ENCODE measurements around the gene ZKSCAN5. TPM values are rescaled to one million over a fixed set of nuclear protein-coding genes. Genes with fewer than 3 reads are reported as not detected.

The ZKSCAN5 gene
- polyA plus RNA-seq, 1 donor from 2014 or later: 18.6 TPM

DNA sequence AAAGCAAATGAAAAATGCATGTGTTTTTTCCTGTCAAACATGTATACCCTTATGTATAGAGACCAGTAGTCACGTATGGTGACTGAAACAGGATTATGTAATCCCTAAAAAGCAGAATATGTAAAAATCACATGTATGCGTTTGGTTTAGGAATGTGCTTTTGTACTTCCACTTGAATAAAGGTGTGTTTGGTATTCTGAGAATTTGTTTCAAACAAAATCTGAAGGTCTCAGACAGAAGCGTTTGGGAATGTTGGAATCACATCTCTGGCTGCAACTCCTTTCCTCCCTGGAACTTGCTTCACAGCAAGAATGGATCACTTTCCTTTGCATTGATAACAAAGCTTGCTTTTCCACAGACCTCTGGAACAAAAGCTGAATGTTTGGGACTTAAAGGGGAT is 71.8 kb downstream of the ZKSCAN5 start:
- Histone ChIP-seq H3K9ac (ENCODE audit: low read length) (no peak overlapping the region), H3K27ac (ENCODE audit: low read length) (no peak overlapping the region), H4K20me1 (ENCODE audit: insufficient read depth) (no peaks in the 10 kb centered on the region), H3K4me2 (ENCODE audit: low read length) (no peak overlapping the region), H3K4me3 (ENCODE audit: low read length) (no peak overlapping the region), H3K27me3 (ENCODE audit: insufficient read depth, low read depth, low read length) (no peaks in the 10 kb centered on the region), H3K36me3 (ENCODE audit: insufficient read depth, low read length) (peaks cover 3% of the 10 kb centered on the region), H2AFZ (ENCODE audit: low read depth, low read length) (no peak overlapping the region), H3K9me2 (ENCODE audit: insufficient read depth, low read length) (no peaks in the 10 kb centered on the region), H3K79me2 (replicated peaks; ENCODE audit: insufficient read depth, low read length) (no peaks in the 10 kb centered on the region), H3F3A (ENCODE audit: insufficient read depth, low read length, poor library complexity, severe bottlenecking) (no peaks in the 10 kb centered on the region), H3K9me3 (ENCODE audit: low read length) (no peaks in the 10 kb centered on the region)
- no peak for TF ChIP-seq MXI1 (conservative IDR thresholded peaks at IDR 0.05; ENCODE audit: poor library complexity, severe bottlenecking)
- no peak for TF ChIP-seq CTCF (IDR thresholded peaks at IDR 0.05; ENCODE audit: poor library complexity, severe bottlenecking)
- TF ChIP-seq RAD21 (conservative IDR thresholded peaks at IDR 0.05): no peak
- TF ChIP-seq, protein P1, sequence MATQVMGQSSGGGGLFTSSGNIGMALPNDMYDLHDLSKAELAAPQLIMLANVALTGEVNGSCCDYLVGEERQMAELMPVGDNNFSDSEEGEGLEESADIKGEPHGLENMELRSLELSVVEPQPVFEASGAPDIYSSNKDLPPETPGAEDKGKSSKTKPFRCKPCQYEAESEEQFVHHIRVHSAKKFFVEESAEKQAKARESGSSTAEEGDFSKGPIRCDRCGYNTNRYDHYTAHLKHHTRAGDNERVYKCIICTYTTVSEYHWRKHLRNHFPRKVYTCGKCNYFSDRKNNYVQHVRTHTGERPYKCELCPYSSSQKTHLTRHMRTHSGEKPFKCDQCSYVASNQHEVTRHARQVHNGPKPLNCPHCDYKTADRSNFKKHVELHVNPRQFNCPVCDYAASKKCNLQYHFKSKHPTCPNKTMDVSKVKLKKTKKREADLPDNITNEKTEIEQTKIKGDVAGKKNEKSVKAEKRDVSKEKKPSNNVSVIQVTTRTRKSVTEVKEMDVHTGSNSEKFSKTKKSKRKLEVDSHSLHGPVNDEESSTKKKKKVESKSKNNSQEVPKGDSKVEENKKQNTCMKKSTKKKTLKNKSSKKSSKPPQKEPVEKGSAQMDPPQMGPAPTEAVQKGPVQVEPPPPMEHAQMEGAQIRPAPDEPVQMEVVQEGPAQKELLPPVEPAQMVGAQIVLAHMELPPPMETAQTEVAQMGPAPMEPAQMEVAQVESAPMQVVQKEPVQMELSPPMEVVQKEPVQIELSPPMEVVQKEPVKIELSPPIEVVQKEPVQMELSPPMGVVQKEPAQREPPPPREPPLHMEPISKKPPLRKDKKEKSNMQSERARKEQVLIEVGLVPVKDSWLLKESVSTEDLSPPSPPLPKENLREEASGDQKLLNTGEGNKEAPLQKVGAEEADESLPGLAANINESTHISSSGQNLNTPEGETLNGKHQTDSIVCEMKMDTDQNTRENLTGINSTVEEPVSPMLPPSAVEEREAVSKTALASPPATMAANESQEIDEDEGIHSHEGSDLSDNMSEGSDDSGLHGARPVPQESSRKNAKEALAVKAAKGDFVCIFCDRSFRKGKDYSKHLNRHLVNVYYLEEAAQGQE (IDR thresholded peaks at IDR 0.05; ENCODE audit: borderline replicate concordance): no peak
- TF ChIP-seq TAF1 (IDR thresholded peaks at IDR 0.05; ENCODE audit: low read depth): no peak
- no peak for TF ChIP-seq EZH2 (IDR thresholded peaks at IDR 0.05; ENCODE audit: borderline replicate concordance, insufficient read depth, low read length, poor library complexity, severe bottlenecking)
- no peak for TF ChIP-seq SMC3 (conservative IDR thresholded peaks at IDR 0.05; ENCODE audit: poor library complexity)
- TF ChIP-seq EP300 (conservative IDR thresholded peaks at IDR 0.05; ENCODE audit: poor library complexity, severe bottlenecking): no peak
- no peak for TF ChIP-seq POLR2AphosphoS5 (IDR thresholded peaks at IDR 0.05)

DNA sequence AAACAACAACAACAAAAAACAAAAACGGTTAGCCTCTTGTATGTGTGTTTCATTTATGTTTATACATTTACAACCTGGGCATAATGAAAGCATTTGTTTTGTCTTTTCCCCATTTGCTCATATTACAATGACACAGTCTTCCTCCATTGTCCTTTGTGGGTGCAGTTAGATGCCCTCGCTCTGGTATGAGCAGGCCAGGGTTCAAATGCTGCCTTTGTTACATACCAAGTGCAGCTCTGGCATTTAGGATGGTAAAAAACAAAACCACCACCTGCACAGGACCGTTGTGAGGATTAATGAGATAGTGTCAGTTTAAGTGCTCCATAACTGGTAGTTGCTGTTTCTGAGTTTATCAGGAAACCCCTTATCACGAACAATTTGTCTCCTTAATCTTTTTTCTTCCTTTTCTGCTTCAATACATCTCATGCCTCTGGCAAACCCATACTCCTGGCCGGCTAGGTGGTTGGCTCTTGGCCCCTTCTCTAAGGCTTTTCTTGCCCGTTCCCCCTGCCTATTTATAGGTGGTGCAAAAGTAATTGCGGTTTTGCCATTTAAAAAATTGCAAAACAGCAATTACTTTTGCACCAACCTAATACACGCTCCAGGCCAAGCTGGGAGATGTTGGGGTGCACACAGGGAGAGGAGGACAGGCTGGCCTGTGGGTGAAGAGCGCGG is 75.0 kb downstream of the ZKSCAN5 start:
- H3K27ac ChIP-seq (ENCODE audit: low read length): no peak overlapping the region
- H4K20me1 ChIP-seq (ENCODE audit: insufficient read depth): no peaks in the 10 kb centered on the region
- peak overlapping the region; percentile 67 for H3K4me3 ChIP-seq (ENCODE audit: low read length)
- no peak overlapping the region for H3K4me2 ChIP-seq (ENCODE audit: low read length)
- H3F3A ChIP-seq (ENCODE audit: insufficient read depth, low read length, poor library complexity, severe bottlenecking): no peaks in the 10 kb centered on the region
- H3K79me2 ChIP-seq (replicated peaks; ENCODE audit: insufficient read depth, low read length): no peaks in the 10 kb centered on the region
- no peak for TF ChIP-seq TAF1 (IDR thresholded peaks at IDR 0.05; ENCODE audit: low read depth)
- TF ChIP-seq MXI1 (conservative IDR thresholded peaks at IDR 0.05; ENCODE audit: poor library complexity, severe bottlenecking): no peak
- no peak for TF ChIP-seq POLR2AphosphoS5 (IDR thresholded peaks at IDR 0.05)
- TF ChIP-seq CTCF (IDR thresholded peaks at IDR 0.05; ENCODE audit: poor library complexity, severe bottlenecking): no peak
- TF ChIP-seq, protein P1 (IDR thresholded peaks at IDR 0.05; ENCODE audit: borderline replicate concordance): no peak
- no peak for TF ChIP-seq EP300 (conservative IDR thresholded peaks at IDR 0.05; ENCODE audit: poor library complexity, severe bottlenecking)
- no peak for TF ChIP-seq RAD21 (conservative IDR thresholded peaks at IDR 0.05)
- no peak for TF ChIP-seq EZH2 (IDR thresholded peaks at IDR 0.05; ENCODE audit: borderline replicate concordance, insufficient read depth, low read length, poor library complexity, severe bottlenecking)
- no peak for TF ChIP-seq SMC3 (conservative IDR thresholded peaks at IDR 0.05; ENCODE audit: poor library complexity)
- no peaks in the 10 kb centered on the region for H3K9me3 ChIP-seq (ENCODE audit: low read length)
- no peaks in the 10 kb centered on the region for H3K36me3 ChIP-seq (ENCODE audit: insufficient read depth, low read length)
- no peaks in the 10 kb centered on the region for H3K9me2 ChIP-seq (ENCODE audit: insufficient read depth, low read length)
- peak overlapping the region; percentile 64 for H3K9ac ChIP-seq (ENCODE audit: low read length)
- H3K27me3 ChIP-seq (ENCODE audit: insufficient read depth, low read depth, low read length): no peaks in the 10 kb centered on the region
- H2AFZ ChIP-seq (ENCODE audit: low read depth, low read length): peak overlapping the region; percentile 79
